ENCODE measurements around the gene IRF1. TPM values are rescaled to one million over a fixed set of nuclear protein-coding genes. Genes with fewer than 3 reads are reported as not detected.

Gene IRF1
- total and polyA plus RNA-seq, 2 of the 4 experiments (the other 2 are of a cell fraction) = 11.1 to 18.9 TPM

GRCh38 chr5:132469380-132470009 lies 21.1 kb downstream of the IRF1 start:
- H3K14ac ChIP-seq (replicated peaks; ENCODE audit: low read depth, low read length) = peak overlapping the region; percentile 62
- no peak overlapping the region for H3K4me3 ChIP-seq (ENCODE audit: insufficient read depth, low read depth, low read length)
- peak overlapping the region; percentile 60 for H3K4ac ChIP-seq (ENCODE audit: low read depth, low read length)
- no peaks in the 10 kb centered on the region for H3K9me3 ChIP-seq (ENCODE audit: control insufficient read depth, insufficient read depth, low read length)
- DNase-seq = peak; percentile 28
- dilution Hi-C loops (cut with HindIII; ENCODE audit: low sequenced_read_pairs, unreplicated experiment) = no loop called here
- H3K9me1 ChIP-seq (ENCODE audit: insufficient read depth, low read length) = peaks cover 39% of the 10 kb centered on the region
- peak overlapping the region; percentile 34 for H2AK9ac ChIP-seq (replicated peaks; ENCODE audit: low read depth, low read length, poor library complexity)
- CTCF ChIA-PET = interaction anchor here (1.0 to 2.0 kb wide), 7 partner anchors 11 to 81 kb away, joined by 3 to 5 read pairs (median 3); partner anchors contain the start of gene IRF1
- H4K5ac ChIP-seq (ENCODE audit: low read depth, low read length) = no peak overlapping the region
- H2AFZ ChIP-seq (replicated peaks; ENCODE audit: low read length, poor library complexity) = no peak overlapping the region
- H3K4me2 ChIP-seq (ENCODE audit: low read depth, low read length) = no peak overlapping the region
- BruUV-seq (replicated peaks) = no TSS peak
- H3K18ac ChIP-seq (ENCODE audit: low read depth, low read length) = 0 out of 2 replicates have a peak overlapping the region, but pooled peaks have one; percentile 20
- H3K36me3 ChIP-seq (ENCODE audit: control insufficient read depth, insufficient read depth, low read length) = no peaks in the 10 kb centered on the region
- peaks cover 21% of the 10 kb centered on the region for H3K4me1 ChIP-seq (ENCODE audit: control insufficient read depth, insufficient read depth, low read length)
- H2BK15ac ChIP-seq (ENCODE audit: low read depth, low read length) = no peak overlapping the region; the same call in 2 of the 3 replicates
- 0 out of 2 replicates have a peak overlapping the region, but pooled peaks have one; percentile 23 for H3K23ac ChIP-seq (ENCODE audit: low read depth, low read length)
- H4K8ac ChIP-seq (ENCODE audit: low read depth in 2 of 2, low read length in 2 of 2) = peak overlapping the region in 1 of 2 experiments; percentile 22; a peak in 1 of 4 replicates
- peak overlapping the region; percentile 70 for H2BK120ac ChIP-seq (ENCODE audit: low read depth, low read length)
- in situ Hi-C loops (cut with MboI; ENCODE audit: low sequenced_read_pairs) = loop anchor here (5.0 kb wide), 1 partner anchor 47 kb away; no protein-coding TSS in a partner anchor
- POLR2A ChIA-PET (ENCODE audit: unreplicated experiment) = no interaction called here
- no peak overlapping the region for H3K9ac ChIP-seq (ENCODE audit: low read depth, low read length)
- 0 out of 2 replicates have a peak, but pooled peaks have one; percentile 18 for ATAC-seq (ENCODE audit: low read depth)
- H3K27ac ChIP-seq (ENCODE audit: insufficient read depth, low read length) = no peak overlapping the region; the same call in 1 of the 2 replicates
- H2AK5ac ChIP-seq (ENCODE audit: low read depth, low read length) = peak overlapping the region; percentile 45; the same call in 1 of the 2 replicates
- WGBS, 2 experiments (ENCODE audit: extremely low coverage in 2 of 2, insufficient read length in 1 of 2) = 30% methylated on average over 2 of the region's 6 CpGs; no CpG with 5 or more reads in 1 of the 2 experiments
- intact Hi-C loops (cut with micrococcal nuclease) = no loop called here
- no peak for TF ChIP-seq MAFK (IDR thresholded peaks at IDR 0.05; ENCODE audit: low read depth, low read length)
- no peak for TF ChIP-seq MAZ (IDR thresholded peaks at IDR 0.05; ENCODE audit: borderline replicate concordance, low read depth, low read length)
- TF ChIP-seq RAD21 (IDR thresholded peaks at IDR 0.05; ENCODE audit: low read length) = no peak
- no peak for TF ChIP-seq BHLHE40 (IDR thresholded peaks at IDR 0.05; ENCODE audit: low read depth, low read length)
- no peak for TF ChIP-seq CHD1 (IDR thresholded peaks at IDR 0.05; ENCODE audit: low read depth, low read length)
- TF ChIP-seq CEBPB (IDR thresholded peaks at IDR 0.05; ENCODE audit: low read depth, low read length) = no peak
- no peak for TF ChIP-seq CTCF (conservative IDR thresholded peaks at IDR 0.05; ENCODE audit: low read depth, low read length)
- no peak for TF ChIP-seq USF2 (IDR thresholded peaks at IDR 0.05; ENCODE audit: low read depth, low read length)
- TF ChIP-seq RFX5 (IDR thresholded peaks at IDR 0.05; ENCODE audit: low read depth, low read length) = no peak
- no peaks in the 10 kb centered on the region for H4K20me1 ChIP-seq (ENCODE audit: insufficient read depth, low read length)
- no peak overlapping the region for H3K56ac ChIP-seq (ENCODE audit: extremely low read depth, insufficient read depth, low read length)
- H2BK20ac ChIP-seq (ENCODE audit: low read depth, low read length) = peak overlapping the region; percentile 57; the same call in 1 of the 2 replicates
- H4K91ac ChIP-seq (ENCODE audit: insufficient read depth, low read depth, low read length) = peak overlapping the region; percentile 42; the same call in 1 of the 2 replicates
- 0 out of 4 replicates have a peak, but pooled peaks cover 0 to 6% of the 10 kb centered on the region in 2 experiments for H3K79me1 ChIP-seq (ENCODE audit: low read depth in 1 of 2, low read length in 2 of 2)
- H3K27me3 ChIP-seq (ENCODE audit: control insufficient read depth, insufficient read depth, low read length) = no peaks in the 10 kb centered on the region
- no peak overlapping the region for H2BK5ac ChIP-seq (ENCODE audit: low read depth, low read length, poor library complexity, severe bottlenecking)
